WTC11 (cell line): ENCODE measurements around the gene CCDC170. TPM values are rescaled to one million over a fixed set of nuclear protein-coding genes. Genes with fewer than 3 reads are reported as not detected.

Source experiments
- ATAC-seq: fragments of 200-7000 bp; cut with Tn5 transposase; 2 replicates; pipeline ENCODE4 v1.10.0; 2021; ENCODE audit warnings: mild to moderate bottlenecking, moderate library complexity
- CTCF ChIA-PET: fragments of 300-600 bp; sonication (Branson Sonifier 250); formaldehyde crosslinking; loops from one replicate; lab custom pipeline; 2021; ENCODE audit warnings: antibody characterized with exemption; lab: Charles Lee
- POLR2A ChIA-PET: fragments of 350-600 bp; sonication (Branson Sonifier 250); formaldehyde crosslinking; loops from one replicate; lab custom pipeline; 2021; ENCODE audit warnings: antibody characterized with exemption; lab: Charles Lee
- DNase-seq: peaks from one replicate; pipeline ENCODE4 v3.0.0; 2021; ENCODE audit warnings: low spot score
- H3K27ac Mint-ChIP-seq: 2 replicates; pipeline ENCODE4 v1.8.0; 2021; ENCODE audit warnings: mixed read lengths
- H3K27me3 Mint-ChIP-seq: 2 replicates; pipeline ENCODE4 v1.8.0; 2021; ENCODE audit warnings: low read depth, mild to moderate bottlenecking, moderate library complexity, mixed read lengths
- H3K36me3 Mint-ChIP-seq: 2 replicates; pipeline ENCODE4 v1.8.0; 2021; ENCODE audit warnings: mixed read lengths
- H3K4me1 Mint-ChIP-seq: 2 replicates; pipeline ENCODE4 v1.8.0; 2022; ENCODE audit warnings: mixed read lengths
- H3K4me3 Mint-ChIP-seq: 2 replicates; pipeline ENCODE4 v1.8.0; 2021; ENCODE audit warnings: mild to moderate bottlenecking, moderate library complexity, mixed read lengths
- H3K9me3 Mint-ChIP-seq: 2 replicates; pipeline ENCODE4 v1.8.0; 2021; ENCODE audit warnings: mixed read lengths
- AFF4 ChIP-seq: sonication (generic); formaldehyde crosslinking; IDR thresholded peaks from 2 replicates; pipeline ENCODE4 v1.8.1; 2023; ENCODE audit warnings: mild to moderate bottlenecking, missing genetic modification reagents, borderline replicate concordance
- CBFB ChIP-seq: sonication (generic); formaldehyde crosslinking; IDR thresholded peaks from 2 replicates; pipeline ENCODE4 v1.8.1; 2022; ENCODE audit warnings: mild to moderate bottlenecking, low read depth, missing genetic modification reagents
- CREM ChIP-seq: sonication (generic); formaldehyde crosslinking; IDR thresholded peaks from 2 replicates; pipeline ENCODE4 v1.8.1; 2022; ENCODE audit warnings: mild to moderate bottlenecking, missing genetic modification reagents, moderate library complexity
- NR1H2 ChIP-seq: sonication (generic); formaldehyde crosslinking; IDR thresholded peaks from 2 replicates; pipeline ENCODE4 v1.9.0; 2021; ENCODE audit warnings: mild to moderate bottlenecking, moderate library complexity, missing genetic modification reagents
- NR2C2 ChIP-seq: sonication (generic); formaldehyde crosslinking; IDR thresholded peaks from 2 replicates; pipeline ENCODE4 v1.8.0; 2022; ENCODE audit warnings: mild to moderate bottlenecking, missing genetic modification reagents
- NR3C1 ChIP-seq: sonication (generic); formaldehyde crosslinking; conservative IDR thresholded peaks from 2 replicates; pipeline ENCODE4 v1.8.1; 2023; ENCODE audit warnings: low read depth, mild to moderate bottlenecking, missing genetic modification reagents
- ZNF219 ChIP-seq: sonication (generic); formaldehyde crosslinking; IDR thresholded peaks from 2 replicates; pipeline ENCODE4 v1.8.0; 2023; ENCODE audit warnings: missing genetic modification reagents, mild to moderate bottlenecking, borderline replicate concordance
- ZNF532 ChIP-seq: fragments of 250-450 bp; sonication (Bioruptor Pico); IDR thresholded peaks from 2 replicates; pipeline ENCODE4 v1.9.0; 2021; ENCODE audit warnings: mild to moderate bottlenecking, borderline replicate concordance
- total RNA-seq: library from RNA; stranded (reverse); gene quantifications from 3 replicates; pipeline ENCODE4 v1.2.3, GENCODE V29; 2021
- TF ChIP-seq, protein P1 (sequence below): sonication (generic); formaldehyde crosslinking; IDR thresholded peaks from 2 replicates; pipeline ENCODE4 v1.8.0; 2022; ENCODE audit warnings: missing genetic modification reagents
- TF ChIP-seq, protein P2 (sequence below): sonication (generic); formaldehyde crosslinking; IDR thresholded peaks from 2 replicates; pipeline ENCODE4 v1.8.0; 2022; ENCODE audit warnings: mild to moderate bottlenecking, missing genetic modification reagents
- TF ChIP-seq, protein P3 (sequence below): sonication (generic); formaldehyde crosslinking; IDR thresholded peaks from 2 replicates; pipeline ENCODE4 v1.8.1; 2023; ENCODE audit warnings: mild to moderate bottlenecking, missing genetic modification reagents

CCDC170 gene
- total RNA-seq, 1 experiment from 2014 or later: 0.26 TPM

GRCh38 chr6:151624481-151624880 lies 130.7 kb downstream of the CCDC170 start (continued):
- TF ChIP-seq, protein P1, sequence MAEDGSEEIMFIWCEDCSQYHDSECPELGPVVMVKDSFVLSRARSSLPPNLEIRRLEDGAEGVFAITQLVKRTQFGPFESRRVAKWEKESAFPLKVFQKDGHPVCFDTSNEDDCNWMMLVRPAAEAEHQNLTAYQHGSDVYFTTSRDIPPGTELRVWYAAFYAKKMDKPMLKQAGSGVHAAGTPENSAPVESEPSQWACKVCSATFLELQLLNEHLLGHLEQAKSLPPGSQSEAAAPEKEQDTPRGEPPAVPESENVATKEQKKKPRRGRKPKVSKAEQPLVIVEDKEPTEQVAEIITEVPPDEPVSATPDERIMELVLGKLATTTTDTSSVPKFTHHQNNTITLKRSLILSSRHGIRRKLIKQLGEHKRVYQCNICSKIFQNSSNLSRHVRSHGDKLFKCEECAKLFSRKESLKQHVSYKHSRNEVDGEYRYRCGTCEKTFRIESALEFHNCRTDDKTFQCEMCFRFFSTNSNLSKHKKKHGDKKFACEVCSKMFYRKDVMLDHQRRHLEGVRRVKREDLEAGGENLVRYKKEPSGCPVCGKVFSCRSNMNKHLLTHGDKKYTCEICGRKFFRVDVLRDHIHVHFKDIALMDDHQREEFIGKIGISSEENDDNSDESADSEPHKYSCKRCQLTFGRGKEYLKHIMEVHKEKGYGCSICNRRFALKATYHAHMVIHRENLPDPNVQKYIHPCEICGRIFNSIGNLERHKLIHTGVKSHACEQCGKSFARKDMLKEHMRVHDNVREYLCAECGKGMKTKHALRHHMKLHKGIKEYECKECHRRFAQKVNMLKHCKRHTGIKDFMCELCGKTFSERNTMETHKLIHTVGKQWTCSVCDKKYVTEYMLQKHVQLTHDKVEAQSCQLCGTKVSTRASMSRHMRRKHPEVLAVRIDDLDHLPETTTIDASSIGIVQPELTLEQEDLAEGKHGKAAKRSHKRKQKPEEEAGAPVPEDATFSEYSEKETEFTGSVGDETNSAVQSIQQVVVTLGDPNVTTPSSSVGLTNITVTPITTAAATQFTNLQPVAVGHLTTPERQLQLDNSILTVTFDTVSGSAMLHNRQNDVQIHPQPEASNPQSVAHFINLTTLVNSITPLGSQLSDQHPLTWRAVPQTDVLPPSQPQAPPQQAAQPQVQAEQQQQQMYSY (CRISPR knock-in tag): no peak
- no peak for TF ChIP-seq CBFB (CRISPR knock-in tag)
- no peak for TF ChIP-seq NR1H2
- TF ChIP-seq, protein P2, sequence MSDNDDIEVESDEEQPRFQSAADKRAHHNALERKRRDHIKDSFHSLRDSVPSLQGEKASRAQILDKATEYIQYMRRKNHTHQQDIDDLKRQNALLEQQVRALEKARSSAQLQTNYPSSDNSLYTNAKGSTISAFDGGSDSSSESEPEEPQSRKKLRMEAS (CRISPR knock-in tag): no peak

GRCh38 chr6:151624900-151625536 lies 131.2 kb downstream of the CCDC170 start:
- no peaks in the 10 kb centered on the region for H3K9me3 Mint-ChIP-seq
- no peak for ATAC-seq
- no peak for DNase-seq
- CTCF ChIA-PET: interaction anchor here (1.8 kb wide), 1 partner anchor 23 kb away, joined by 8 read pairs; no protein-coding TSS in a partner anchor
- no peak for TF ChIP-seq NR2C2 (CRISPR knock-in tag)
- no peak for TF ChIP-seq AFF4
- TF ChIP-seq ZNF219: no peak
- TF ChIP-seq NR3C1: no peak
- no peak for TF ChIP-seq ZNF532 (CRISPR knock-in tag)
- TF ChIP-seq CREM (CRISPR knock-in tag): no peak
- TF ChIP-seq, protein P3, sequence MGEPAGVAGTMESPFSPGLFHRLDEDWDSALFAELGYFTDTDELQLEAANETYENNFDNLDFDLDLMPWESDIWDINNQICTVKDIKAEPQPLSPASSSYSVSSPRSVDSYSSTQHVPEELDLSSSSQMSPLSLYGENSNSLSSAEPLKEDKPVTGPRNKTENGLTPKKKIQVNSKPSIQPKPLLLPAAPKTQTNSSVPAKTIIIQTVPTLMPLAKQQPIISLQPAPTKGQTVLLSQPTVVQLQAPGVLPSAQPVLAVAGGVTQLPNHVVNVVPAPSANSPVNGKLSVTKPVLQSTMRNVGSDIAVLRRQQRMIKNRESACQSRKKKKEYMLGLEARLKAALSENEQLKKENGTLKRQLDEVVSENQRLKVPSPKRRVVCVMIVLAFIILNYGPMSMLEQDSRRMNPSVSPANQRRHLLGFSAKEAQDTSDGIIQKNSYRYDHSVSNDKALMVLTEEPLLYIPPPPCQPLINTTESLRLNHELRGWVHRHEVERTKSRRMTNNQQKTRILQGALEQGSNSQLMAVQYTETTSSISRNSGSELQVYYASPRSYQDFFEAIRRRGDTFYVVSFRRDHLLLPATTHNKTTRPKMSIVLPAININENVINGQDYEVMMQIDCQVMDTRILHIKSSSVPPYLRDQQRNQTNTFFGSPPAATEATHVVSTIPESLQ (CRISPR knock-in tag): no peak
- TF ChIP-seq, all 79 proteins: peak for 0
- POLR2A ChIA-PET: no interaction called here
- H3K36me3 Mint-ChIP-seq: no peaks in the 10 kb centered on the region
- H3K27me3 Mint-ChIP-seq: no peaks in the 10 kb centered on the region
- H3K4me3 Mint-ChIP-seq: no peak overlapping the region
- H3K27ac Mint-ChIP-seq: no peak overlapping the region
- H3K4me1 Mint-ChIP-seq: peaks cover 28% of the 10 kb centered on the region
